ENCODE data around the gene SYNRG. TPM values are rescaled to one million over a fixed set of nuclear protein-coding genes. Genes with fewer than 3 reads are reported as not detected.

SYNRG gene
- total and polyA plus RNA-seq, 8 donors: 7.4 to 26.0 (median 17.0) TPM

GRCh38 chr17:37605813-37606505, 3.3 kb downstream of the SYNRG start:
- Histone ChIP-seq H3K4me1 (peaks cover 0 to 24% (median 0%) of the 10 kb centered on the region in 3 donors), H3K36me3 (no peaks in the 10 kb centered on the region), H3K4me3 (no peak overlapping the region), H3K27ac (no peak overlapping the region), H3K27me3 (no peaks in the 10 kb centered on the region), H3K9me3 (no peaks in the 10 kb centered on the region)
- DNase-seq: no peak
- no peak for TF ChIP-seq CTCF (IDR thresholded peaks at IDR 0.05)
- FAIRE-seq: no peak
- intact Hi-C loops (cut with DNase I): no loop called here
- ATAC-seq: no peak
- 85 to 91% methylated on average over 7 of the region's 7 CpGs for WGBS, 2 donors

GRCh38 chr17:37605081-37605480, 4.1 kb downstream of the SYNRG start:
- no peak for DNase-seq
- H3K27me3 ChIP-seq: no peaks in the 10 kb centered on the region
- no peaks in the 10 kb centered on the region for H3K9me3 ChIP-seq
- intact Hi-C loops (cut with DNase I): no loop called here
- 81 to 84% methylated on average over 4 of the region's 4 CpGs for WGBS, 2 donors
- no peak overlapping the region for H3K4me3 ChIP-seq
- H3K4me1 ChIP-seq: peaks cover 0 to 24% (median 0%) of the 10 kb centered on the region in 3 donors
- no peaks in the 10 kb centered on the region for H3K36me3 ChIP-seq
- no peak overlapping the region for H3K27ac ChIP-seq
- TF ChIP-seq CTCF (IDR thresholded peaks at IDR 0.05): no peak
- FAIRE-seq: no peak
- ATAC-seq: no peak

- FAIRE-seq (no peak), DNase-seq (no peak), ATAC-seq (no peak)
- intact Hi-C loops (cut with DNase I): no loop called here
- Histone ChIP-seq H3K27me3 (no peaks in the 10 kb centered on the region), H3K36me3 (no peaks in the 10 kb centered on the region), H3K4me3 (no peak overlapping the region), H3K4me1 (peaks cover 0 to 20% (median 0%) of the 10 kb centered on the region in 3 donors), H3K9me3 (no peaks in the 10 kb centered on the region), H3K27ac (no peak overlapping the region)
- 78% methylated on average over 6 of the region's 6 CpGs for WGBS, 2 donors
- TF ChIP-seq CTCF (IDR thresholded peaks at IDR 0.05): no peak
These were observed 4.7 kb downstream of the SYNRG start for GRCh38 chr17:37604556-37604955.

GRCh38 chr17:37598145-37598544, 11.1 kb downstream of the SYNRG start:
- Histone ChIP-seq H3K36me3 (peaks cover 0 to 22% (median 0%) of the 10 kb centered on the region in 3 donors), H3K27ac (no peak overlapping the region), H3K9me3 (no peaks in the 10 kb centered on the region), H3K4me1 (no peaks in the 10 kb centered on the region), H3K27me3 (no peaks in the 10 kb centered on the region), H3K4me3 (no peak overlapping the region)
- no peak for ATAC-seq
- no peak for DNase-seq
- intact Hi-C loops (cut with DNase I): no loop called here
- FAIRE-seq: no peak
- WGBS, 2 donors: 85 to 88% methylated on average over 2 of the region's 2 CpGs
- TF ChIP-seq CTCF (IDR thresholded peaks at IDR 0.05): no peak

- no peaks in the 10 kb centered on the region for H3K4me1 ChIP-seq
These were observed 16.9 kb downstream of the SYNRG start for GRCh38 chr17:37592291-37592690.

More at GRCh38 chr17:37592291-37592690, 16.9 kb downstream of the SYNRG start:
- no peak for DNase-seq
- Histone ChIP-seq H3K9me3 (no peaks in the 10 kb centered on the region), H3K27ac (no peak overlapping the region), H3K36me3 (peaks cover 0 to 22% (median 0%) of the 10 kb centered on the region in 3 donors), H3K27me3 (no peaks in the 10 kb centered on the region), H3K4me3 (no peak overlapping the region)
- intact Hi-C loops (cut with DNase I): no loop called here
- FAIRE-seq: no peak
- no peak for ATAC-seq
- 73 to 89% methylated on average over 6 of the region's 6 CpGs for WGBS, 2 donors
- TF ChIP-seq CTCF (IDR thresholded peaks at IDR 0.05): no peak
